Activated T-cell treated with anti-CD3 and anti-CD28 coated beads, Interleukin-2, amount 50 U/mL, for 72 hours (primary cell): ENCODE results near the gene PAX7. TPM values are rescaled to one million over a fixed set of nuclear protein-coding genes. Genes with fewer than 3 reads are reported as not detected.

Experiments
- ATAC-seq, 2 donors: fragments of 150-1000 bp; cut with Tn5 transposase; replicated peaks in 1 of 2; 2 replicates each; pipeline ENCODE4 v1.10.0; 2021; ENCODE audit warnings: moderate library complexity in 2 of 2, mild to moderate bottlenecking in 1 of 2
- DNase-seq, 2 donors: peaks; one replicate each; pipeline ENCODE4 v3.0.0; 2021 to 2022; ENCODE audit warnings: mixed read lengths in 1 of 2
- H3K27ac Mint-ChIP-seq: one replicate; pipeline ENCODE4 v1.8.0; 2022; ENCODE audit warnings: mild to moderate bottlenecking, moderate library complexity, mixed read lengths
- H3K27me3 Mint-ChIP-seq: one replicate; pipeline ENCODE4 v1.8.0; 2022; ENCODE audit warnings: low read depth, mixed read lengths
- H3K36me3 Mint-ChIP-seq, 2 donors: one replicate each; pipeline ENCODE4 v1.8.0; 2022; ENCODE audit warnings: mixed read lengths in 2 of 2, mild to moderate bottlenecking in 1 of 2; ENCODE audit not compliant: insufficient read depth in 2 of 2
- H3K4me1 Mint-ChIP-seq: one replicate; pipeline ENCODE4 v1.8.0; 2022; ENCODE audit warnings: low read depth, mixed read lengths
- H3K4me3 Mint-ChIP-seq, 2 donors: one replicate each; pipeline ENCODE4 v1.8.0; 2022; ENCODE audit warnings: mild to moderate bottlenecking in 2 of 2, mixed read lengths in 2 of 2, moderate library complexity in 2 of 2
- H3K9me3 Mint-ChIP-seq, 2 donors: one replicate each; pipeline ENCODE4 v1.8.0; 2022; ENCODE audit warnings: mixed read lengths in 2 of 2
- total RNA-seq, 2 donors: library from RNA; stranded (reverse); gene quantifications; one replicate each; pipeline ENCODE4 v1.2.3, GENCODE V29; 2022

The PAX7 gene
- total RNA-seq, 2 donors from 2014 or later = not detected

- DNase-seq = no peak
- ATAC-seq = no peak
- no peaks in the 10 kb centered on the region for H3K9me3 Mint-ChIP-seq
- no peaks in the 10 kb centered on the region for H3K36me3 Mint-ChIP-seq
- H3K27me3 Mint-ChIP-seq = peaks cover 96% of the 10 kb centered on the region
- no peak overlapping the region for H3K27ac Mint-ChIP-seq
- H3K4me1 Mint-ChIP-seq = peaks cover 48% of the 10 kb centered on the region
- H3K4me3 Mint-ChIP-seq = no peak overlapping the region
Measured at GRCh38 chr1:18640228-18641004, 9.8 kb downstream of the PAX7 start.

- H3K4me3 Mint-ChIP-seq = no peak overlapping the region
- ATAC-seq (no peak), DNase-seq (no peak)
- no peaks in the 10 kb centered on the region for H3K9me3 Mint-ChIP-seq
- H3K27ac Mint-ChIP-seq = peak overlapping the region; percentile 86
- peaks cover 96% of the 10 kb centered on the region for H3K27me3 Mint-ChIP-seq
- no peaks in the 10 kb centered on the region for H3K36me3 Mint-ChIP-seq
- peaks cover 50% of the 10 kb centered on the region for H3K4me1 Mint-ChIP-seq
Measured at GRCh38 chr1:18641005-18641941, 10.6 kb downstream of the PAX7 start.

- Mint-ChIP-seq H3K27me3 (peaks cover 90% of the 10 kb centered on the region), H3K4me3 (peak overlapping the region in 1 of 2 donors; percentile 68), H3K9me3 (no peaks in the 10 kb centered on the region), H3K36me3 (no peaks in the 10 kb centered on the region), H3K4me1 (peaks cover 43% of the 10 kb centered on the region), H3K27ac (no peak overlapping the region)
- no peak for DNase-seq
- ATAC-seq = no peak
Measured at GRCh38 chr1:18642278-18643095, 11.8 kb downstream of the PAX7 start.

GRCh38 chr1:18643154-18644012 is 12.7 kb downstream of the PAX7 start:
- DNase-seq (peak in 1 of 2 donors; percentile 34), ATAC-seq (peak in 1 of 2 donors; percentile 34)
- Mint-ChIP-seq H3K4me1 (peaks cover 44% of the 10 kb centered on the region), H3K27ac (no peak overlapping the region), H3K9me3 (no peaks in the 10 kb centered on the region), H3K27me3 (peaks cover 89% of the 10 kb centered on the region), H3K36me3 (no peaks in the 10 kb centered on the region), H3K4me3 (peak overlapping the region; percentile 42 to 68)

- no peak for DNase-seq
- Mint-ChIP-seq H3K9me3 (no peaks in the 10 kb centered on the region), H3K4me1 (peaks cover 47% of the 10 kb centered on the region), H3K27me3 (peaks cover 89% of the 10 kb centered on the region), H3K4me3 (peak overlapping the region in 1 of 2 donors; percentile 23), H3K27ac (no peak overlapping the region), H3K36me3 (no peaks in the 10 kb centered on the region)
- no peak for ATAC-seq
Measured at GRCh38 chr1:18644013-18644399, 13.4 kb downstream of the PAX7 start.

GRCh38 chr1:18644446-18644845 is 13.8 kb downstream of the PAX7 start:
- no peak for DNase-seq
- Mint-ChIP-seq H3K4me1 (peaks cover 47% of the 10 kb centered on the region), H3K9me3 (no peaks in the 10 kb centered on the region), H3K27me3 (peaks cover 87% of the 10 kb centered on the region), H3K36me3 (no peaks in the 10 kb centered on the region), H3K27ac (no peak overlapping the region), H3K4me3 (peak overlapping the region; percentile 54 to 72)
- ATAC-seq = no peak

- H3K4me1 Mint-ChIP-seq = peaks cover 43% of the 10 kb centered on the region
- ATAC-seq (peak in 1 of 2 donors; percentile 36), DNase-seq (no peak)
- H3K27ac Mint-ChIP-seq = no peak overlapping the region
- peaks cover 82% of the 10 kb centered on the region for H3K27me3 Mint-ChIP-seq
- no peaks in the 10 kb centered on the region for H3K9me3 Mint-ChIP-seq
- no peaks in the 10 kb centered on the region for H3K36me3 Mint-ChIP-seq
- H3K4me3 Mint-ChIP-seq = peak overlapping the region; percentile 54 to 72
Measured at GRCh38 chr1:18644973-18645746, 14.5 kb downstream of the PAX7 start.

- H3K4me3 Mint-ChIP-seq = peak overlapping the region; percentile 28 to 41
- peaks cover 82% of the 10 kb centered on the region for H3K27me3 Mint-ChIP-seq
- H3K4me1 Mint-ChIP-seq = peaks cover 38% of the 10 kb centered on the region
- DNase-seq = no peak
- ATAC-seq = no peak
- no peaks in the 10 kb centered on the region for H3K9me3 Mint-ChIP-seq
- H3K36me3 Mint-ChIP-seq = no peaks in the 10 kb centered on the region
- no peak overlapping the region for H3K27ac Mint-ChIP-seq
Measured at GRCh38 chr1:18645747-18646090, 15.1 kb downstream of the PAX7 start.

- Mint-ChIP-seq H3K9me3 (no peaks in the 10 kb centered on the region), H3K27ac (no peak overlapping the region), H3K27me3 (peaks cover 82% of the 10 kb centered on the region), H3K4me1 (peaks cover 33% of the 10 kb centered on the region), H3K36me3 (no peaks in the 10 kb centered on the region), H3K4me3 (peak overlapping the region; percentile 28 to 41)
- DNase-seq = no peak
- no peak for ATAC-seq
Measured at GRCh38 chr1:18646091-18646785, 15.6 kb downstream of the PAX7 start.

GRCh38 chr1:18646786-18647410 is 16.3 kb downstream of the PAX7 start:
- Mint-ChIP-seq H3K27me3 (peaks cover 76% of the 10 kb centered on the region), H3K9me3 (no peaks in the 10 kb centered on the region), H3K4me1 (peaks cover 31% of the 10 kb centered on the region), H3K27ac (no peak overlapping the region), H3K36me3 (no peaks in the 10 kb centered on the region), H3K4me3 (peak overlapping the region; percentile 52 to 58)
- no peak for ATAC-seq
- DNase-seq = no peak

GRCh38 chr1:18647681-18648214 is 17.1 kb downstream of the PAX7 start:
- Mint-ChIP-seq H3K36me3 (no peaks in the 10 kb centered on the region), H3K9me3 (no peaks in the 10 kb centered on the region), H3K4me3 (no peak overlapping the region), H3K4me1 (peaks cover 39% of the 10 kb centered on the region), H3K27ac (no peak overlapping the region), H3K27me3 (peaks cover 69% of the 10 kb centered on the region)
- ATAC-seq = no peak
- no peak for DNase-seq
